SK-N-SH (cell line): ENCODE measurements around the gene GABRE. TPM values are rescaled to one million over a fixed set of nuclear protein-coding genes. Genes with fewer than 3 reads are reported as not detected.

ENCODE experiments used
- CTCF ChIP-seq: fragments of 200-600 bp; sonication (generic); IDR thresholded peaks from 2 replicates; pipeline ENCODE4 v1.6.1; 2017; ENCODE audit warnings: antibody characterized with exemption, mild to moderate bottlenecking, moderate library complexity
- ELF1 ChIP-seq: IDR thresholded peaks from 2 replicates; pipeline ENCODE4 v1.4.0; 2012
- EZH2phosphoT487 ChIP-seq: fragments of 200-600 bp; sonication (generic); IDR thresholded peaks from 2 replicates; pipeline ENCODE4 v1.6.1; 2017; ENCODE audit warnings: low read depth, mixed run types, mild to moderate bottlenecking, antibody characterized with exemption, moderate library complexity, borderline replicate concordance
- FOSL2 ChIP-seq: IDR thresholded peaks from 2 replicates; pipeline ENCODE4 v1.4.0; 2012; ENCODE audit warnings: low read depth, mild to moderate bottlenecking, moderate library complexity, borderline replicate concordance
- FOXJ3 ChIP-seq: sonication (generic); formaldehyde crosslinking; IDR thresholded peaks from 2 replicates; pipeline ENCODE4 v1.5.1; 2020; ENCODE audit warnings: mild to moderate bottlenecking, missing genetic modification reagents
- FOXM1 ChIP-seq: IDR thresholded peaks from 2 replicates; pipeline ENCODE4 v1.4.0; 2012; ENCODE audit warnings: low read depth, mild to moderate bottlenecking
- GABPA ChIP-seq: IDR thresholded peaks from 2 replicates; pipeline ENCODE4 v1.4.0; 2012; ENCODE audit warnings: low read depth, mild to moderate bottlenecking
- GATA2 ChIP-seq: sonication (generic); formaldehyde crosslinking; IDR thresholded peaks from 2 replicates; pipeline ENCODE4 v1.5.0; 2020; ENCODE audit warnings: mild to moderate bottlenecking, missing genetic modification reagents
- MAX ChIP-seq: IDR thresholded peaks from 2 replicates; pipeline ENCODE4 v1.4.0; 2012; ENCODE audit warnings: low read depth
- NFIC ChIP-seq: IDR thresholded peaks from 2 replicates; pipeline ENCODE4 v1.4.0; 2012; ENCODE audit warnings: borderline replicate concordance
- NRF1 ChIP-seq: IDR thresholded peaks from 2 replicates; pipeline ENCODE4 v1.6.1; 2012; ENCODE audit warnings: low read depth, mild to moderate bottlenecking, low read length
- POLR2AphosphoS5 ChIP-seq: IDR thresholded peaks from 2 replicates; pipeline ENCODE4 v1.6.1; 2012; ENCODE audit warnings: low read depth, low read length
- RAD21 ChIP-seq: IDR thresholded peaks from 2 replicates; pipeline ENCODE4 v1.6.1; 2012; ENCODE audit warnings: mild to moderate bottlenecking, low read length
- RFX5 ChIP-seq: IDR thresholded peaks from 2 replicates; pipeline ENCODE4 v1.6.1; 2012; ENCODE audit warnings: mild to moderate bottlenecking, improper control_type of control experiment, low read length
- SMC3 ChIP-seq: IDR thresholded peaks from 2 replicates; pipeline ENCODE4 v1.6.1; 2012; ENCODE audit warnings: low read depth, low read length, improper control_type of control experiment
- TAF1 ChIP-seq: IDR thresholded peaks from 2 replicates; pipeline ENCODE4 v1.6.1; 2012; ENCODE audit warnings: low read depth, mild to moderate bottlenecking, low read length, moderate library complexity, borderline replicate concordance
- TCF12 ChIP-seq: IDR thresholded peaks from 2 replicates; pipeline ENCODE4 v1.4.0; 2012
- TEAD4 ChIP-seq: IDR thresholded peaks from 2 replicates; pipeline ENCODE4 v1.4.0; 2012; ENCODE audit warnings: mild to moderate bottlenecking, borderline replicate concordance; ENCODE audit not compliant: insufficient read depth
- USF1 ChIP-seq: IDR thresholded peaks from 2 replicates; pipeline ENCODE4 v1.4.0; 2012; ENCODE audit warnings: low read depth, borderline replicate concordance
- polyA plus RNA-seq, 3 experiments: library from polyadenylated mRNA; depleted of rRNA; stranded (reverse); fragments of >200 nt; gene quantifications; 2 replicates each; pipeline ENCODE4 v1.2.3, GENCODE V29; 2012
- TF ChIP-seq, protein P1 (sequence below): IDR thresholded peaks from 2 replicates; pipeline ENCODE4; 2012
- TF ChIP-seq, protein P2 (sequence below): fragments of 150-350 bp; IDR thresholded peaks from 2 replicates; pipeline ENCODE4 v1.6.1; 2016; ENCODE audit warnings: mild to moderate bottlenecking, low read depth, low read length
- TF ChIP-seq, protein P3 (sequence below): fragments of 150-350 bp; IDR thresholded peaks from 2 replicates; pipeline ENCODE4 v1.6.1; 2017; ENCODE audit warnings: antibody characterized with exemption, low read length, low read depth, borderline replicate concordance

The GABRE gene
- polyA plus RNA-seq, 1 of the 3 experiments (the other 2 are of a cell fraction): 8.1 TPM

- TF ChIP-seq TEAD4: no peak
- TF ChIP-seq POLR2AphosphoS5: no peak
- TF ChIP-seq RAD21: no peak
- no peak for TF ChIP-seq GATA2 (CRISPR knock-in tag)
- no peak for TF ChIP-seq SMC3
- no peak for TF ChIP-seq ELF1
- peak; percentile 61; the same call in 1 of the 2 replicates for TF ChIP-seq FOSL2
- TF ChIP-seq RFX5: no peak
- no peak for TF ChIP-seq GABPA
- TF ChIP-seq, protein P1, sequence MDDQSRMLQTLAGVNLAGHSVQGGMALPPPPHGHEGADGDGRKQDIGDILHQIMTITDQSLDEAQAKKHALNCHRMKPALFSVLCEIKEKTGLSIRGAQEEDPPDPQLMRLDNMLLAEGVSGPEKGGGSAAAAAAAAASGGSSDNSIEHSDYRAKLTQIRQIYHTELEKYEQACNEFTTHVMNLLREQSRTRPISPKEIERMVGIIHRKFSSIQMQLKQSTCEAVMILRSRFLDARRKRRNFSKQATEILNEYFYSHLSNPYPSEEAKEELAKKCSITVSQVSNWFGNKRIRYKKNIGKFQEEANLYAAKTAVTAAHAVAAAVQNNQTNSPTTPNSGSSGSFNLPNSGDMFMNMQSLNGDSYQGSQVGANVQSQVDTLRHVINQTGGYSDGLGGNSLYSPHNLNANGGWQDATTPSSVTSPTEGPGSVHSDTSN: no peak
- no peak for TF ChIP-seq FOXM1
- TF ChIP-seq, protein P2, sequence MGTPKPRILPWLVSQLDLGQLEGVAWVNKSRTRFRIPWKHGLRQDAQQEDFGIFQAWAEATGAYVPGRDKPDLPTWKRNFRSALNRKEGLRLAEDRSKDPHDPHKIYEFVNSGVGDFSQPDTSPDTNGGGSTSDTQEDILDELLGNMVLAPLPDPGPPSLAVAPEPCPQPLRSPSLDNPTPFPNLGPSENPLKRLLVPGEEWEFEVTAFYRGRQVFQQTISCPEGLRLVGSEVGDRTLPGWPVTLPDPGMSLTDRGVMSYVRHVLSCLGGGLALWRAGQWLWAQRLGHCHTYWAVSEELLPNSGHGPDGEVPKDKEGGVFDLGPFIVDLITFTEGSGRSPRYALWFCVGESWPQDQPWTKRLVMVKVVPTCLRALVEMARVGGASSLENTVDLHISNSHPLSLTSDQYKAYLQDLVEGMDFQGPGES: no peak
- TF ChIP-seq NRF1: no peak
- no peak for TF ChIP-seq CTCF
- TF ChIP-seq NFIC: peak; percentile 57; the same call in 1 of the 2 replicates
- TF ChIP-seq, protein P3, sequence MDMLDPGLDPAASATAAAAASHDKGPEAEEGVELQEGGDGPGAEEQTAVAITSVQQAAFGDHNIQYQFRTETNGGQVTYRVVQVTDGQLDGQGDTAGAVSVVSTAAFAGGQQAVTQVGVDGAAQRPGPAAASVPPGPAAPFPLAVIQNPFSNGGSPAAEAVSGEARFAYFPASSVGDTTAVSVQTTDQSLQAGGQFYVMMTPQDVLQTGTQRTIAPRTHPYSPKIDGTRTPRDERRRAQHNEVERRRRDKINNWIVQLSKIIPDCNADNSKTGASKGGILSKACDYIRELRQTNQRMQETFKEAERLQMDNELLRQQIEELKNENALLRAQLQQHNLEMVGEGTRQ: no peak
- no peak for TF ChIP-seq MAX
- no peak for TF ChIP-seq EZH2phosphoT487
- no peak for TF ChIP-seq FOXJ3 (CRISPR knock-in tag)
- no peak for TF ChIP-seq USF1
- TF ChIP-seq TAF1: no peak
- peak; percentile 40; the same call in 1 of the 2 replicates for TF ChIP-seq TCF12
Measured at GRCh38 chrX:151981129-151981528, 6.7 kb upstream of the GABRE start (continued).
